Activated CD4-positive, alpha-beta T cell treated with anti-CD3 and anti-CD28 coated beads for 1 hour (primary cell): ENCODE data around the gene LRP2.
"Not testable (repeated sequence)": the region's sequence is repeated elsewhere in the genome, so short reads cannot be mapped to it uniquely, and the experiment has no call there.

ENCODE experiments used
- DNase-seq: peaks from one replicate; pipeline ENCODE4 v3.0.0-alpha.2; 2020

The LRP2 gene

DNA sequence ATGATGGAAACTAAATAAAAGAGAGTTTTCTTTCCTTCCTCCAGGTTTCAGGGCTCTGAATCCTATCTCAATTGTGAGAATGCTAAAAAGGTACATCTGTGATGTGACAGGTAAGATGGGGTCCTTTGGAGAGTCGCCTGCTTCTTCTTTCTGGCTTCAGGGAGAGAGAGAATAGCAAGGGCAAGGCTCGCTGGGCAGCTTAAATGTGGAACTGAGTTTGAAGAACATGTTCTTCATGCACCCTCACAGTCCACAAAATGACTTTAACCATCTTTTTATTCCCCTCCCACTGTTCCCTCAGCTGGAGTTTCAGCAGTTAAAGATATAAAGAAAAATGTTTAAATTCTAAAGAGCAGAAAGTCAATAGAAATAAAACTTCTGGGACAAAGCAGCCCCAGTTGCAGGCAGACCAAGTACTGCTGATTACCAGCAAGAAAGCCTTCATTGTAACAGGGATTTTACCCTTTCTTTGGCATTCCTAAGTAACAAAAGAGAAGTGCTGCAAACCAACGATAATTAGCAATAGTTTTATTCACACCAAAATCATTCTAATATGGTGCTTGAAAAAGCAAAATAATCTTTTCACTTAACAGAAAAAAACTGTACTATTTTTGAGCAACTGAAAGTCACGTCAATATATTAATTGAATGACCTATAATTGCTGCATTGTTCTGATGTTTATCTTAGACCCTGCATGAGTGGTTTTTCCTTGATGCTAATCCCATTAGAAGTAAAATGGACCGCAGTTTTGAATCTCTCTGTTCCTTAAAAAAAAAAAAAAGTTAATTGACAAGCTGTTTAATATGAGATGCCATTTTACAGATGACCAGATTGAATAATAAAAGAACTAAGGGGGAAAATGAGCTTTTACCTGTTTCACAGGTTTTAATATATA is 61.5 kb downstream of the LRP2 start:
- no peak for DNase-seq

DNA sequence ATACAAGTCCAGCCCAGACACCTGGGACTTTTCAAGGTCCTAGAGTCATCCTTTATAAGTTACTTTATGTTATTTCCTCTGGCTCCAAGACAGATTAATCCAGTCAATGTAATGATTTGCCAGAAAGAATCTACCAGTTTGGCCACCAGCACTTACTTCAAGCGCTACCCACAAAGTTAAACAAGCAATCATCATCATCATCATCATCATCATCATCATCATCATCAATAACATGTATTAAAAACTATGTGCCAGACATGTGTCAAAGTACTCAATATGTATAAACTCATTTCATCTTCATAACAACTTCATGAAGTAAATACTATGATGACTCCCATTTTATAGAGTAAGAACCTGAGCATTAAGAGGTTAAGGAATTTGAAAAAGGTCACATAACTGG is 64.3 kb downstream of the LRP2 start:
- no peak for DNase-seq

DNA sequence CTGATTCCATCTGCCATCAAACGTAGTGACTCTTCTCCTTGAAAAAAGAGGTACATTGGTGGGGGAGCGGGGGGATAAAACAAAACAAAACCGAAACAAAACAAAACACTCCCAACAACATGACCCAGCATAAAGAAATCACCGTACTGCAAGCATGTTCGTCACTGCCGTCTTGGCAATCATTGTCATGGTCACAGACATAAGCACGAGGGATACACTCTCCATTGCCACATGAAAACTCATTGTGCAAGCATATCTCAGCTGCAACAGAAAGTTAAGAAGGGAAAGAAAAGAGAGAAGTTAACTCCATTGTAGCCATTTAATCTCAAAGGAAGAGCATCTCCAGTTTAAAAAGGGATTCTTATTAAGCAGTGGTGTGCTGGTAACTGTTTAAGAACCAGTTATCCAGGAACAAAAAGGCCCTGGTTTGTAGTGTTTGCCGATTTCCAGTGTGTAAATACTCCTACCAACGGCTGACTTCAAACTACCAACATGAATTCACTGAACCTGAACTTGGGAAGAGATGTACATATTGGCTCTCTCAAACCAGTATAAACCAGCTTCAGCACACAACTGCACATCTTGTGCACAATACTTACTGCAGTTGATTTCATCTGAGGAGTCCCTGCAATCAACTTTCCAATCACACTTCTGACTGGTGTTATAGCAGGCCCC is 68.2 kb downstream of the LRP2 start:
- DNase-seq: no peak

DNA sequence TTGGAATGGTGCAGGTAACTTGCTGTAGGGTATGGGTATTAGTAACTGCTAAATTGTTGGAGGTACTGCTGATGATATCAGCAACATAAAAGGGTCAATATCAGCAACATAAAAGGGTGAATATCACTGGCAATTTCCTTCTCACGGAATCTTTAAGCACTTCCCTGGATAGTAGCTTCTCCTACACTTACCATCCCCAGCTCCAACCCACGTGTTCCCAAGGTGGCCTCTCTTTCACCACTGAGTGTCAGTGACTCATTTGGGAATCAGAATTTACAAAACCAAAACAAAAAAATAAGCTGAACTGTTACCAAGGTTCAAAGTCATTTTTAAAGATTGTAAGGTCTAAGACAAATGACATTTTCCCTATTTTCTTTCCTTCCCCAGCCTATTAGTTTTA is 70.8 kb downstream of the LRP2 start:
- no peak for DNase-seq

DNA sequence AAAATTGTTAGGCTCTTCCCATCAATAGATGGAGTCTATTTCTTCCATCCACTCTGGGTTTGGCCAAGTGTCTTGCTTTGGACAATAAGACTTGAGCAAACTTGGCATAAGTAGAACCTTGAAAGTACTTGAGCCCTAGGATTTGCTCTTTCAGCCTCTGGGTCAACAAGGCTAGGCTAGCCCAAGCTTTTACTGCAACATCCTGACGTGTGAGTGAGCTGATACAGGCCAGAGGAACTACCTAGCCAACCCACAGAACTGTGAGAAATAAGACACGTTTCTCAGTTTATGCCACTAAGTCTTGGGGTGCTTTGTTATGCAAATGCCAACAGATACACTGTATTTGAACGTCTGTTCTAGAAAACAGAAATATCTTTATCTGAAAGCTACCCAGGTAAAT is 71.9 kb downstream of the LRP2 start:
- DNase-seq: no peak

DNA sequence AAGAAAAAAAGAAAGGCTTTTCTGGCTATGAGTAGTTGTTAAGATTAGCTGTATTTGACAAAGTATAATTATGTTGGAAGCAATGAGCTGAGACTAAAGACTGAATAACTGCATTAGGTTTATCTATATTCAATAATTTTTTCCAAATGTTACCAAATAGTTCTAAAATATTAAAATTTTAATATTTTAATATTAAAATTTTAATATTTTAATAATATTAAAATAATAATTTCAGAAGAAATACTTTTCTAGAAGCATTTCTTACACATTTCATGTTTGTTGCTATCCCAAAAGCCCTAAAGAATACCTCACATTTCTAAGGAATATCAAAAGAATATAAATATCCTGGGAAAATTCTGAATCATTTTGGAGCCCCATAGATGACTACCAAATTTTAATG is 74.7 kb downstream of the LRP2 start:
- no peak for DNase-seq

DNA sequence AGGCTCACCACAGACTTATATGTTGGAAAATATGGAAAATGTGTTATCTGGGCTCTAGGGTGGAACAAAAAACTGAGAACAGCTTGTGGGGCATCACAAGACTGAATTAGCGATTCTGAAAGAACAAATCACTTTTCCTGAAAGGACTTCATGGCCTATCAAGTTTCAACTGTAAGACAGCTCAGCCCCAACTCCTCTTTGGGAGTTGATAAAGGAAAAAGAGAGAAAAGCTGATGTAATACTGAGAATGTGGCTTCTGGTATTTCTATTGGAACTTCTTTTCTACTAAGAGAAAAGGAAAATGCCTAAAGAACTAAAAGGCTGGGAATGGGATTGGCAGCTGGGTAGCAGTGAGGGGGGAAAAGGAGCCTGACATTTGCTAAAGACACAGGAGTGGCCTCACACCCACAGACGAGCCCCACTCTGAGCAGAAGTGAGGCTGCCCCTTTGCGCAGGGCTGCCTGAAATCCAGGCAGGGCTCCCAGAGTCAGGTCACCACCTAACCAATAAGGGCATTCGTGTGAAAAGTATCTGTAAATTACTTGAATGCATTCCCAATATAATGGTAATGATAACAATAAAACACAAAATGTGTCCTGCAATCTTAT is 75.6 kb downstream of the LRP2 start:
- no peak for DNase-seq

DNA sequence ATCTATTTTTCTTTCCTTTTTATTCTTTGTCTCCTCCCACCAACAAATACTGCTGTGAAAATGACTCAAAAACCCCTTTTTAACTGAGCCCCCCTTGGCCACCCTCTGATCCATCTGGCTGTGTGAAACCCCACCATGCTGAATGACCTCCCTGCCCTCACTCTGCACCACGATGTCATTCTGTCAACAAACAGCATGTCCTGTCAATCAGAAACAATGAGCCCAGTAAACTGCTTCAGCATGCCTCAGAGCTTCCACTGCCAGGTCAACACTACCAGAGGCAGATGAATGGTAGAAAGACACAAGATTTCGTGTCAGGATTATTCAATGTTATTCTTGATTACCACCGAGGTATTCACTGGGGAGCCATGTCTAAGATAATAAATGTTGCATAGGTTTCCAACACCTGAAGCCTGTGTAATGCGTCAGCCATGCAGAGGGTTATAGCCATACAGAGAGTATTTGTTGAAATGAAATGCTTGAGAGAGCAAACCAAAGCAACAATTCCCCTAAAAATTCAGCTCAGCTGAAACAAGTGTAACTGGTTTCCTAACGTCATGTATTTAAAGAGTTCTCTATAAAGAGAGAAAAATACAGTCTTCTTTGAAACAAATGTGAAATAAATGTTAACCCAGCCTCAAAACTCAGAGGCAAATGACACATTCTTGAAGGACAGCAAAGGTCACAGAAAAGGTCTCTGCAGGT is 76.7 kb downstream of the LRP2 start:
- DNase-seq: no peak

DNA sequence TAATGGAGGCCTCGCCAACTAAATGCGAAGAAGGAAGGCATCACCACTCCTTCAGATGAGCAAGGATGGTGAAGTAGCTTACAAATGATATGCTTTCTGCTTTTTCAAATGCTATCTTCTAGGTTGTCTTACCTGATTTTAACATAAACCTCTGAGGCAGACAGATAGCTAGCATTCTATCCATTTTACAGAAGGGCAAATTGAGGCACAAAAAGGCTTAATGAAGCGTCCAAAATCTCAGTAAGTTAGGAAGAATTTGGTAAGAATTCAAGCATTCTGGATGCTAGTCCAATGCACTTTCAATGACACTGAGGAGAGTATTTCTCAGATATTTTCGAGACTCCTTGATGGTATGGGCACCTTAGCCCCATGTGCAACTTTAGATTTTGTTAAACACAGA is 81.8 kb downstream of the LRP2 start:
- DNase-seq: no peak

DNA sequence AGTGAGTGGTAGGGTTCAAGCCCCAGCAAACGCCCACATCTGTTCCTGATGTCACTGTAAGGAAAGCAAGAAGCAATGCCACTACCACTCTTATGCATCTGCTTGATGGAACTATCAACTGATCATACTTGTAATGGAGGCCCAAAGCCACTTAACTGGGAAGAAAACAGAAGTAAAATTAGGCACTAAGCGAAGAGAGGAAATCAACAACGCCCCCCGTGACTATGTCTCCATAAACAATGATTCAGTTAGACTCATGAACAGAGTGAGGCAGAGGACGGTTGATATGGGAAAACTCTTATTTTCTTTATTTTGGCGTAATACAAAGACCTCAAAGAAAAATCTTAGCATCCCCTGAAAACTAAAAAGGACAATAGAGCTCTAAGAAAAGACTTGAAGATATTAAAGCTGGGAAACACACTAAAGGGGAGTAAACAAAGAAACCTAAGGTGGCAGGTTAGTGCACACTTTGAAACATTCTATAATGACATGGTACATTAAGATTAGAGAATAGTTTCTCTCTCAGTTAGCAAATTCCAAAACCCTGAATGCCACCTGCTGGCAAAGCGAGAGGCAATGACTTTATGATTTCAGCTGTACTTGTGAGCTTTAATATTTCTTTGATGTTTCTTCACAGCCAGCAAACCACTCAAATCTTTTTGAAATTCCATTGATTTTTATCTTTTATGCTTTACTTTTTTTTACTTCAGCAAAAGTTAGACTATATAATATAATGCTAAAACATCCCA is 86.5 kb downstream of the LRP2 start:
- DNase-seq: no peak

DNA sequence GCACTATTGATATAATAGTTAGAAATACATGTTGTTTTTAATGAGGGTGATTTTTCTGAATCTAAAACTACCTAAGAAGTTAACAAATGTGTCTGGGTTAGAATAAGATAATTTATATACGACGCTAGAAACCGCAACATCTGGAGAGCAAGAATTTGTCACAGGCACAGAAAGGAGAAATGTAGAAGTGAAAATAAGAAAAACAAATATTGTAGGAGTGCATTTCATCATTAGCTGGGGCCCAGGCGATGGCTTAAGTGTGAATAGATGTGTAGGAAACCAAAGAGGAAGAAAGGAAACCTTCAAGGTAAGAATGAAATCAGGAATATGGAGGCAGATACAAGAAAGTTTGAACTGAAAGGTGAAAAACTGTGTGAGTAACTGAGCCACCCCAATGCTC is 90.3 kb downstream of the LRP2 start:
- no peak for DNase-seq

DNA sequence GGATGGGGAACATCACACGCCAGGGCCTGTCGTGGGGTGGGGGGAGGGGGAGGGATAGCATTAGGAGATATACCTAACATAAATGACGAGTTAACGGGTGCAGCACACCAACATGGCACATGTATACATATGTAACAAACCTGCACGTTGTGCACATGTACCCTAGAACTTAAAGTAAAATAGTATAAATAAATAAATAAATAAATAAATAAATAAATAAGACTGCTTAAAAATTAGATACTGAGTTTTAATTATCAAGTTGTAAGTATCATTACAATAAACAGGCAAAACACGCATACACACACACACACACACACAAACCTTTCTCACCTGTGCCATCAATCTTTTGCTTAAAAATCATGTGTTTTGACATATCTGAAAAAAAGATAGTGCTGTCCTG is 91.8 kb downstream of the LRP2 start:
- not testable (repeated sequence) for DNase-seq

DNA sequence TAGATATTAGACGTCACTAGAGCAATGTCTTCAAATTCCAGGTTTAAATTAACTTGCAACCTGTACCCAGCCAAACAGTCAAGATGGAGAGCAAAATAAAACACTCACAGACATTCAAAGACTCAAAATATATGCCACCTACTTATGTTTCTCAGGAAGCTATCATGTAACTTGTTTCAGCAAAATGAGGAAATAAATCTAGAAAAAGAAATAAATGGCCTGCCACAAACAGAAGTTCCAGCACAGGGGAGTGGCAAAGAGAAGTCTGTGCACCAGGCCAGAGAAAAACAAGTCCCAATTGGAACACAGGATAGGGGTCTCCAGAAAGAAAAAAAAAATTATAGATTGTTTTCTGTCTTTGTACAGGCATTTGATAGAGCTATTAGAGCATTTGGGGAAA is 96.7 kb downstream of the LRP2 start:
- no peak for DNase-seq

DNA sequence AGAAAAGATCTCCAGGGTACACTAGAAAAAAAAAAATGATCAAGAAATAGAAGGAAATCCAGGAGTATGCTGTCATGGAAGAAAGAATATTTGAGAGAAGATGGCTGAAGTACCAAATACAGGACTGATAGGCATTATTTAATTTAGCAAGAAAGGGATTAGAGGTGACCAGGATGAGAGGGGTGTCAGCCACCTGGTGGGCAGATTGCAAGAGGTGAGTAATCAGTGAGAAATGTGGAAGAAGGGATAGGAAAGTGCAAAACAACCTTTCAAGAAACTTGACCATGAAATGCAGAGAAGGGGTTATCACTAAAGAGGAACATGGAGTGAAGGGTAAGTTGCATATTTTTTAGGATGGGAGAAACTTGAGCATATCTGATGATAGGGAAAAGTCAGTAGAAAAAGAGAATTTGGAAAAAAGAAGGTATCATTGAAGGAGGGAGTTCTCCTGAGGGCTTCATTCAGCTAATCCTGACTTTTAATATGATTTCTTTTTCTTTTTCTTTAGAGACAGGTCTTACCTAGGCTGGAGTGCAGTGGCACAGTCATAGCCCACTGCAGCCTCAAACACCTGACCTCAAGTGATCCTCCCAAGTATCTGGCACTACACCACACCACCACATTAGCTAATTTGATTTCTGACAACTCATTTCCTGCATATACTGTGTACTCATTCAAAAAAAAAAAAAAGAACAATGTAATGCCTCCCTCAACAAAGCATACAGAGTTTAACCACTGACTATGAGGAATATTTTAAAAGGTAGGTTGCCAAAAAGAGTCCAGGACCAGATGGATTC is 101.3 kb downstream of the LRP2 start:
- DNase-seq: no peak

DNA sequence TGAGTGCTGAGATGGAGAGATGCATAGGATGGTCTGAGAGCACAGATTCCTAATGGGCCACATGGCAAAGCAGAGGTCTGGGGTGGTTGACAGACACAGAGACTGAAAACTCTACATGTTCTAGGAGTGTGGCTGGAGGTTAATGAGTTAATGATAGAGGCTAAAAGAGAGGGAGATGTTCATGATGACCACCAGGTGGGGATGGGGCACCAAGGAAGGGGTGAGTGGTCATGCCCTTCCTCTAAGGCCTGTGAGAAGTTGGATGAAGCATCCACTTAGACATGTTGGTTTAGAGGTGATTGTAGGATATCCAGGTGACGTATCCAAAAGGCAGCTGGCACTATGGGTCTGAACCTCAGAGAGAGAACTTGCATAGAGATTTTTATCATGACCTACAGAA is 102.1 kb downstream of the LRP2 start:
- DNase-seq: no peak

DNA sequence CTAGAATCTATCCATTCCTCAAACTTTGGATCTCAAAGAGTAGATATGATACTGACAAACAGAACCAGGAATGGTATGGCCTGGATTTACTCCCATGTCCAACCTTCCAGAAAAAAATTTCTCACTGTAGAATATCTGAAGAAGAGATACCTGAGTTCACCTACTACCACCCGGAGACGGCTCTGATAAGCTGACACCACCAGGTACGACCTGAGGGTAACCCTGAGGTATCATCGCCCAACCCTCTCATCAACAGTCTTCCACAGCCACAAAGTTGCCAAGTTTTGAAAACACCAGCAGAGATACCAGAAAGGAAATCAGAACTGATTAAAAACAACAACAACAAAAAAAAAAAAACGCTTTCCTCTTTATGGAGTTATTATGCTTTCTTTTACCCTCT is 102.9 kb downstream of the LRP2 start:
- no peak for DNase-seq

DNA sequence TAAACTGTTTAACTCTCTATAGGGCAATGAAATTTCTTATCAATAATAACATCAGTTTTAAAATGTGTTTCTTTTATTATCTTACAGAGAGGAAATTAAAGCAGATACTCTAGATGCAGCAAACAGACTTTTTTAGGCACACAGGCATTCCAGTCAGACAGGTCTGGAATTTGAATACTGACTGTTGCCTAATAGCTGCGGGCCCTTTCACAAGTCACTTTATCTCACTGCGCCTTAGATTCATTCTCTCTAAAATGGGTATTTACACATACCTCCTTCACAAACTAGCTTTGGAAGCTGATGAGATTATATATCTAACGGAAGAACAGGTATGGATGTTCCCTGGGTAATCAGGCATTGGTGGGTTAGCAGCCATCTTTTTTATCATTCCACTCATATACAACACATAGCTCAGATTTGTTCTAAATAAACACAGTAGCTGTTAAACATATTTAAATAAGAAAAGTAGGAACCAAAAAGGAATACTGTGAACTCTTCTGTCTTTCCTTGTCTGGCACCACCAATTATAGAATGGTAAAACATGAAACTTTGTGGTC is 104.2 kb downstream of the LRP2 start:
- no peak for DNase-seq

DNA sequence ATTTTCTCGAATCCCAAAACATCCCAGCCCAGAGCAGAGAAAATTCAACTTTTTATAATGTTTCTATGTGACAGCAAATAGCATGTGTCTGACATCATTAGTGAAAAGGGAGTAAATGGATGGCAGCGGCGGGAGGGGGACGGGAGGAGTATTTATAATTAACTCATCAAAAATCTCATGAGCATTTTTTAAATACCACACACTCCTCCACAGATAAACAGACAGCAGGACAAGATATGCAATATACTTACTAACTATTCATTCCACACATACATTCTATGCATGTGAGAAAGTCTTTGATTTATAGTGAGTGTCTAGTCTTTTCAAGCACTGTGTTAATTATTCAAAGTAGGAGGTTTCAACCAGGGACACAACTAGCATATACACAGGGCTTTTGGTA is 107.6 kb downstream of the LRP2 start:
- DNase-seq: no peak

DNA sequence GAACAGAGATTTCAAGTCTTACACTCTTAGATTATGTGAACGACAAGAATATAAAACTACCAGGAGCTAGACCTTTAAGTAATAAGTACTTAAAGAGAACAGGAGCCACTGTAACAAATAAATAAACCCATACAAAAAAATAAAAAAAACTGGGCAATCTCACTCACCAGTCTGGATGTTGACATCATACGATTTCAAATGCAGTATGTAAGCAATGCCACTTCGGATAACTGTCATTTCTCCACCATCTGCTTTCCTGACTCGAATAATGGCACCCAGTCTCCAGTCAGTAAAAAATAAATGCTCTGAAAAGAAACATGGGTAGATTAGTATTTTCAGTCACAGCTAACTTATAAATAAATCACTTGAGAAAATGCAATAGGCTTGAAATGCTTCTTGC is 115.1 kb downstream of the LRP2 start:
- no peak for DNase-seq

DNA sequence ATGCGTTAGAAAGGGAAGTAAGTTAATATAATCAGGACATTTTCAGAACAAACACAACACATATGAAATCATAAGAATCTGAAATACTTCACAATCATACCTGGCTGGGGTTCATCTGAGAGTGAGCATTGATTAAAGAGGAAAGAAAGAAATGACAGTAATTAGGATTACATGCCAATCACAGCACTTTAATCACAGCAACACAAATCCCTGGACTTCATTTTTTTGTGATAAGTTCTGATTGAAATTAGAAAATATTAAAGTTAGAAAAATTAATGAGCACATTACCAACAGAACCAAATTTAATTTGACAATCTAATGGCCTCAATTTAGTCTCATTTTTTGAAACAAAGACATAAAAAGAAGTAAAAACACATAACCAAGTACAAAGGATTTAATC is 121.9 kb downstream of the LRP2 start:
- no peak for DNase-seq

DNA sequence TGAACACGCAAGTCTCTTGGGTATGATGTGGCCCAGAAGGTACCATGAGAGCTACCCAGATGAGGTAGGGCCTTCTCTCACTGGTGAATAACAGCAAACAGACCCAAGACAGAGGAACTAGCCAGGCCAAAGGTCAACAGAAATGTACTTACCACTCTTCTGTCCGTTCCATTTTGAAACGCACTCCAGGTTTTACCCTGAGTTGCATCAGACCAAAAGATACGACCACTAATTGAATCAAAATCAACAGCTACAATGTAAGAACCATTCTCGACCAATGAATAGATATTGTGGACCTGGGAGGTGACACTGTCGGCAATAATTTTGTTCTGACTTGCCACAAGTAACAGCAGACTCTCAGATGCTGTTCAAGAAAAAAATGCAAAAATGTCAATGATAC is 124.4 kb downstream of the LRP2 start:
- DNase-seq: no peak

DNA sequence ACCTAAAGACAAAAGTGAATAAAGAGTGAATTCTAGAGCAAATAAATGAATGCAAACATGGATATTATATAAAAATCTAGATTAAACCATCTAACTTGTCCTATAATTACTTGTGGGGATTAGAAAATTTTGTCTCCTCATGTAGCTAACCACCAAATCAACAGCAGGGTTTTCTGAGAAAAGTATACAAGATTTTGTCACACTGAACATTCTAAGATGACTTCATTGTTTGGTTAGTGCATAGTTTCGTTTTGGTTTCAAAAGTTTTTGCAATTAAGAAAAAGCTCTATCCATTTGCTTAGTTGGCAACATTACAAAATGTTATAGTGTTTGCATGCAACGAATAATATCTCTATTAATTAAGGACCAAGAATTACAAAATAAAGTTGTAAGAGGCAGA is 125.0 kb downstream of the LRP2 start:
- DNase-seq: no peak
